Choroid plexus epithelial cell (primary cell): ENCODE measurements around the gene DIPK1B.

ENCODE experiments used
- DNase-seq: peaks from one replicate; pipeline ENCODE4 v3.0.0-alpha.2; 2010; ENCODE audit warnings: low read depth
- H3K4me3 ChIP-seq: 2 replicates; pipeline ENCODE4 v1.5.1; 2011; ENCODE audit warnings: low read depth, mild to moderate bottlenecking, control low read depth, low read length, moderate library complexity
- CTCF ChIP-seq: conservative IDR thresholded peaks from 2 replicates; pipeline ENCODE4 v1.5.1; 2011; ENCODE audit warnings: low read depth, mild to moderate bottlenecking, control low read depth, inconsistent platforms, low read length, moderate library complexity

DIPK1B gene

DNA sequence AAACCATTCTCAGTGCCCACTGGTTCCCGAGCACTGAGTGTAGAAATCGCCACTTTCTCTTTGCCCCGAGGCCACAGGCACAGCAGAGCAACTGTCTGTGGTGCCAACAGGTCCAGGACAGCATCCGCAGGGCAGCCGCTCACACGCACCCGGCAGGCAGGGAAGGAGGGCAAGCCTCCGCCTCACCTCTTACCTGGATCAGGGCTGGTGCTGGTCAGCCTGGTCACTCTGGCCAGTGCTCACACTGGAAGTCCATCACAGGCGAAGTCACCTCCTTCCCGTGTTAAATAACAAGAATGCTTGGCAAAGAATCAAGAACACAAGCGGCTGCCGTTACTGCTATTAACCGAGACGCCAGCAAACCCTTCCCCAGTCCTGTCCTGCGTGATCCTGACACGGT lies 13.7 kb downstream of the DIPK1B start:
- no peak for TF ChIP-seq CTCF
- no peak for DNase-seq
- H3K4me3 ChIP-seq = peak overlapping the region; percentile 90

GRCh38 chr9:136726631-136727191 lies 14.3 kb downstream of the DIPK1B start:
- H3K4me3 ChIP-seq = peak overlapping the region; percentile 90
- DNase-seq = no peak
- peak; percentile 36 for TF ChIP-seq CTCF

DNA sequence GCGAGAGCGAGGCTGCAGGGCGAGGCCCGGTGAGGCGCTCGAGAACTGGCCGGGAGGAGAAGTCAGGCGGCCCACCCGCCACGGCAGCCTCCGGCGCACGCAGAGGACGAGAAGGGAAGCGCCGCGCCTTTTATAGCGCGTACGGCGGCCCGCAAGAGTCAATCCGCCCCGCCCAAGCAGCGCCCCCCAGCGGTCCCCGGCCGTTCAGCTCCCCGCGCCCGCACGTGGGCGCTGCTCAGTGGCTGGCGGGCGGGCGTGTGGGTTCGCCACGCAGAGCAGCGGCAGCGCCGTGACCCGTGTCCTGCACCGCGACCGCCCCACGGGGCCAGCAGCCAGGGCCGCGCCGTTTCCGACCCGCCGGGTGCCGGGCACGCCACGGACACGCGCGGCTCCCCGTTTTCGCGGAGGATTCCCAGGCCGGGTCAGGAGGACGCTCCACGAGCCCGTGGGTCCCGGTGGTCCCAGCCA lies 15.7 kb downstream of the DIPK1B start:
- peak overlapping the region; percentile 90 for H3K4me3 ChIP-seq
- TF ChIP-seq CTCF = peak; percentile 67
- DNase-seq = peak; percentile 92

- TF ChIP-seq CTCF = no peak
- DNase-seq = peak; percentile 39
- H3K4me3 ChIP-seq = peak overlapping the region; percentile 90
Measured at GRCh38 chr9:136728548-136729123, 16.3 kb downstream of the DIPK1B start.

- TF ChIP-seq CTCF = no peak
- peak overlapping the region; percentile 90 for H3K4me3 ChIP-seq
- no peak for DNase-seq
Measured at GRCh38 chr9:136729144-136729543, 16.8 kb downstream of the DIPK1B start.

- DNase-seq = no peak
- no peak for TF ChIP-seq CTCF
- H3K4me3 ChIP-seq = no peak overlapping the region
Measured at GRCh38 chr9:136729926-136730325, 17.6 kb downstream of the DIPK1B start.
